ENCODE data around the gene PEPD. TPM values are rescaled to one million over a fixed set of nuclear protein-coding genes. Genes with fewer than 3 reads are reported as not detected.

PEPD gene
- total and polyA plus RNA-seq, 2 of the 4 experiments (the other 2 are of a cell fraction) = 36.7 to 88.4 TPM

DNA sequence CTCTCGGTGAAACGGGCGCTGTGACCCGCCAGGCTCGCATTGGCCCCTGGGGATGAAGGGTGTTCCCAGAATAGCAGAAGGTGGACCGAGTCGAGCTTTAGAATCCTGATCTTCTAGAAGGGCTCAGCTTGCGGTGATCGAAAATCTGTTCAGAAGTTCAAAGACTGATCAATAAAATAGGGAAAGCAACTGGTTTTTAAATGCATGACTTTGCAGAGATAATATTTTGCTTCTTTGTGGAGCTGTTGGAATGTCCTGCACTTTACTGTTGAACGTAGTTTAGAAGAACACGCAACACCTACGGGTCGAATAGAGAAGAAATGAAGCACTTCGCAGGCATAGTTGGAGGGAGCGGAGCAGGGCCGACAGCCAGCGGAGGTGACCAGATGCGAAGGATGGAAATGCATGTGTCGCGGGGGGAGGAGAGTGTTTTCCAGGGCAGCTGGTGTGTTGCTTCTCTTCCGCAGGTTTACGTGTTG lies 147.3 kb downstream of the PEPD start:
- peaks cover 3% of the 10 kb centered on the region for H3K36me3 ChIP-seq (ENCODE audit: control insufficient read depth, insufficient read depth, low read length)
- dilution Hi-C loops (cut with HindIII; ENCODE audit: low sequenced_read_pairs, unreplicated experiment) = no loop called here
- H3K9ac ChIP-seq (ENCODE audit: low read depth, low read length) = peak overlapping the region; percentile 95
- peak overlapping the region; percentile 96 for H3K4me3 ChIP-seq (ENCODE audit: insufficient read depth, low read depth, low read length)
- no peak overlapping the region for H2BK20ac ChIP-seq (ENCODE audit: low read depth, low read length)
- H3K14ac ChIP-seq (replicated peaks; ENCODE audit: low read depth, low read length) = peak overlapping the region; percentile 19
- H2BK5ac ChIP-seq (ENCODE audit: low read depth, low read length, poor library complexity, severe bottlenecking) = peak overlapping the region; percentile 98
- H2AFZ ChIP-seq (replicated peaks; ENCODE audit: low read length, poor library complexity) = peak overlapping the region; percentile 97
- H3K9me1 ChIP-seq (ENCODE audit: insufficient read depth, low read length) = peaks cover 30% of the 10 kb centered on the region
- no peak overlapping the region for H2BK15ac ChIP-seq (ENCODE audit: low read depth, low read length)
- H3K27me3 ChIP-seq (ENCODE audit: control insufficient read depth, insufficient read depth, low read length) = 0 out of 2 replicates have a peak, but pooled peaks cover 5% of the 10 kb centered on the region
- peak overlapping the region; percentile 46 for H4K91ac ChIP-seq (ENCODE audit: insufficient read depth, low read depth, low read length)
- BruUV-seq (replicated peaks) = no TSS peak
- WGBS, 2 experiments (ENCODE audit: extremely low coverage in 2 of 2, insufficient read length in 1 of 2) = 7% methylated on average over 13 of the region's 22 CpGs; no CpG with 5 or more reads in 1 of the 2 experiments
- in situ Hi-C loops (cut with MboI; ENCODE audit: low sequenced_read_pairs) = no loop called here
- peaks cover 16 to 50% of the 10 kb centered on the region in 2 experiments for H3K79me1 ChIP-seq (ENCODE audit: low read depth in 1 of 2, low read length in 2 of 2)
- peak overlapping the region; percentile 55; the same call in 1 of the 2 replicates for H2AK5ac ChIP-seq (ENCODE audit: low read depth, low read length)
- ChIA-PET CTCF (interaction anchor here (0.7 to 1.0 kb wide), 2 partner anchors 11 to 20 kb away, joined by 3 read pairs; no protein-coding TSS in a partner anchor), POLR2A (ENCODE audit: unreplicated experiment) (interaction anchor here (0.5 kb wide), 1 partner anchor 22 kb away, joined by 3 read pairs; no protein-coding TSS in a partner anchor)
- H4K20me1 ChIP-seq (ENCODE audit: insufficient read depth, low read length) = peaks cover 51% of the 10 kb centered on the region
- peak overlapping the region; percentile 71 for H3K4me2 ChIP-seq (ENCODE audit: low read depth, low read length)
- peak overlapping the region; percentile 4; the same call in 1 of the 2 replicates for H2BK120ac ChIP-seq (ENCODE audit: low read depth, low read length)
- H2AK9ac ChIP-seq (replicated peaks; ENCODE audit: low read depth, low read length, poor library complexity) = peak overlapping the region; percentile 98
- H4K5ac ChIP-seq (ENCODE audit: low read depth, low read length) = no peak overlapping the region
- H3K9me3 ChIP-seq (ENCODE audit: control insufficient read depth, insufficient read depth, low read length) = no peaks in the 10 kb centered on the region
- H3K56ac ChIP-seq (ENCODE audit: extremely low read depth, insufficient read depth, low read length) = peak overlapping the region; percentile 36; the same call in 1 of the 2 replicates
- peak overlapping the region; percentile 66 for H3K27ac ChIP-seq (ENCODE audit: insufficient read depth, low read length)
- peak overlapping the region; percentile 37 for H3K23ac ChIP-seq (ENCODE audit: low read depth, low read length)
- H3K4me1 ChIP-seq (ENCODE audit: control insufficient read depth, insufficient read depth, low read length) = peaks cover 8% of the 10 kb centered on the region
- ATAC-seq (ENCODE audit: low read depth) = no peak
- peak; percentile 27 for DNase-seq
- intact Hi-C loops (cut with micrococcal nuclease) = loop anchor here (5.0 kb wide), 1 partner anchor 72 kb away; the partner anchor contains the start of gene CEBPA
- H3K18ac ChIP-seq (ENCODE audit: low read depth, low read length) = peak overlapping the region; percentile 1; the same call in 1 of the 2 replicates
- H4K8ac ChIP-seq (ENCODE audit: low read depth in 2 of 2, low read length in 2 of 2) = peak overlapping the region; percentile 69 to 74; a peak in 2 of 4 replicates
- TF ChIP-seq RFX5 (IDR thresholded peaks at IDR 0.05; ENCODE audit: low read depth, low read length) (no peak), RCOR1 (IDR thresholded peaks at IDR 0.05; ENCODE audit: insufficient replicate concordance, low read length) (no peak), BHLHE40 (IDR thresholded peaks at IDR 0.05; ENCODE audit: low read depth, low read length) (no peak), SMC3 (IDR thresholded peaks at IDR 0.05; ENCODE audit: low read depth, low read length) (no peak), MAZ (IDR thresholded peaks at IDR 0.05; ENCODE audit: borderline replicate concordance, low read depth, low read length) (no peak), RAD21 (IDR thresholded peaks at IDR 0.05; ENCODE audit: low read length) (no peak), MXI1 (IDR thresholded peaks at IDR 0.05; ENCODE audit: borderline replicate concordance, low read depth, low read length) (no peak)
- TF ChIP-seq, protein P1, sequence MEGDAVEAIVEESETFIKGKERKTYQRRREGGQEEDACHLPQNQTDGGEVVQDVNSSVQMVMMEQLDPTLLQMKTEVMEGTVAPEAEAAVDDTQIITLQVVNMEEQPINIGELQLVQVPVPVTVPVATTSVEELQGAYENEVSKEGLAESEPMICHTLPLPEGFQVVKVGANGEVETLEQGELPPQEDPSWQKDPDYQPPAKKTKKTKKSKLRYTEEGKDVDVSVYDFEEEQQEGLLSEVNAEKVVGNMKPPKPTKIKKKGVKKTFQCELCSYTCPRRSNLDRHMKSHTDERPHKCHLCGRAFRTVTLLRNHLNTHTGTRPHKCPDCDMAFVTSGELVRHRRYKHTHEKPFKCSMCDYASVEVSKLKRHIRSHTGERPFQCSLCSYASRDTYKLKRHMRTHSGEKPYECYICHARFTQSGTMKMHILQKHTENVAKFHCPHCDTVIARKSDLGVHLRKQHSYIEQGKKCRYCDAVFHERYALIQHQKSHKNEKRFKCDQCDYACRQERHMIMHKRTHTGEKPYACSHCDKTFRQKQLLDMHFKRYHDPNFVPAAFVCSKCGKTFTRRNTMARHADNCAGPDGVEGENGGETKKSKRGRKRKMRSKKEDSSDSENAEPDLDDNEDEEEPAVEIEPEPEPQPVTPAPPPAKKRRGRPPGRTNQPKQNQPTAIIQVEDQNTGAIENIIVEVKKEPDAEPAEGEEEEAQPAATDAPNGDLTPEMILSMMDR (conservative IDR thresholded peaks at IDR 0.05; ENCODE audit: low read depth, low read length) = no peak
- TF ChIP-seq, protein P2, sequence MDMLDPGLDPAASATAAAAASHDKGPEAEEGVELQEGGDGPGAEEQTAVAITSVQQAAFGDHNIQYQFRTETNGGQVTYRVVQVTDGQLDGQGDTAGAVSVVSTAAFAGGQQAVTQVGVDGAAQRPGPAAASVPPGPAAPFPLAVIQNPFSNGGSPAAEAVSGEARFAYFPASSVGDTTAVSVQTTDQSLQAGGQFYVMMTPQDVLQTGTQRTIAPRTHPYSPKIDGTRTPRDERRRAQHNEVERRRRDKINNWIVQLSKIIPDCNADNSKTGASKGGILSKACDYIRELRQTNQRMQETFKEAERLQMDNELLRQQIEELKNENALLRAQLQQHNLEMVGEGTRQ (IDR thresholded peaks at IDR 0.05; ENCODE audit: low read depth, low read length) = no peak
- peak overlapping the region; percentile 29 for H3K4ac ChIP-seq (ENCODE audit: low read depth, low read length)
